C1 segment of cervical spinal cord (tissue), 14 donors: ENCODE data around the gene OST4.
A peak's percentile ranks its signal among the peaks of the same experiment; 100 is the strongest.

ENCODE experiments used
- DNase-seq, 14 donors: peaks; one replicate each; lab custom pipeline; 2025; lab: John Stamatoyannopoulos, UW

OST4 gene

GRCh38 chr2:27093430-27094352, 22.2 kb upstream of the OST4 start:
- no peak for DNase-seq

GRCh38 chr2:27092696-27093429, 21.4 kb upstream of the OST4 start:
- DNase-seq = peak in 1 of 14 donors; percentile 8

GRCh38 chr2:27091746-27092695, 20.6 kb upstream of the OST4 start:
- DNase-seq = no peak

DNA sequence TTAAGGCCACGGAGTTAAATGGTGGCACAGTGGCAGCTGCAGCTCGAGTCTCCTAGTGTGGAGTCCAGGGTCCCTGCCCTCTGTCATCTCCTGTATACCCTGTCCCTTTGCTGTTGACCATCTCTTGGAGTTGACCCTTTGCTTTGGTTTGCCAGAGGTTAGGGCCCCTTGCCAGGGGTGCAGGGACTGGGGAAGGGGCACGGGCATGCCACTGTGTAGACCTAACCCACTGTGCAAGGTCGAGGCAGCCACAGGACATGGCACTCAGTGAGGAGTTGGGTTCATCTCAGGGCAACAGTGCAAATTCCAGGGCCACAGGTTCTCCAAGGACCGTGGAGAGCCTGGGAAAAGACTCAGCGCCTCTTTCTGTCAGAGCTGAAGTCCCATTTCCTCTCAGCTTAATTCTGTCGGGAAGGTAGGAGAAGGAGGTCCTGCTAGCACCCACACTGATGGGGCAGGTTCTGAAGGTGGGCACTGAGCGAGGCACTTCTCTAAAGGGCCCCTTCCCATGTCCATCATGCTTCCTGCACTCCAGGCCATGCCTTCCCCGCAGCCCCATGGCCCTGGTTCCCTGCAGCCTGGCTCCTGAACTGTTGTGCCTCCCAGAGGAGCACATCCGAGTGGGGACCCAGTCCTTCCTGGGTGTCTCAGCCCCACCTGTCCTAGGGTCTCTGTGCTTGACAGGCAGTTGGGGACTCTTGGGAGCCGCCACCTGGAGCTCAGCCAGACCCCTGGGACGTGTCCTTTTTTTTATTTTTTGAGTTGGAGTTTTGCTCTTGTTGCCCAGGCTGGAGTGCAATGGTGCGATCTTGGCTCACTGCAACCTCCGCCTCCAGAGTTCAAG, 17.9 kb upstream of the OST4 start:
- DNase-seq = no peak

DNA sequence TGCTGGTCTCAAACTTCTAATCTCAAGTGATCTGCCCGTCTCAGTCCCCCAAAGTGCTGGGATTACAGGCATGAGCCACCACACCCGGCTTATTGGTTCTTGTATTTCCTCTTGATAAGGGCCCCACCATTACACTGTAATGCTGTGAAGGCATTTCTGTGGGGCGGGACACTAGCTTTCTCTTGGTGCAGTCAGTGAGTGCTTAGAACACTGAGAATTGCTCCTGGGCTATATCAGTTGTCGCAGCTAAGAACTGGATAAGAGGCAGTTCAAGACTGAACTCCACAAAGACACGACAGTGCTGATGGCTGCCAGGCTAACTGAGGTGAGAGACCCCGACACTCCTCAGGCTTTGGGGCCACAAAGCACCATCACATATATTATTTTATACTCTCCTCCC, 17.2 kb upstream of the OST4 start:
- DNase-seq = no peak

DNA sequence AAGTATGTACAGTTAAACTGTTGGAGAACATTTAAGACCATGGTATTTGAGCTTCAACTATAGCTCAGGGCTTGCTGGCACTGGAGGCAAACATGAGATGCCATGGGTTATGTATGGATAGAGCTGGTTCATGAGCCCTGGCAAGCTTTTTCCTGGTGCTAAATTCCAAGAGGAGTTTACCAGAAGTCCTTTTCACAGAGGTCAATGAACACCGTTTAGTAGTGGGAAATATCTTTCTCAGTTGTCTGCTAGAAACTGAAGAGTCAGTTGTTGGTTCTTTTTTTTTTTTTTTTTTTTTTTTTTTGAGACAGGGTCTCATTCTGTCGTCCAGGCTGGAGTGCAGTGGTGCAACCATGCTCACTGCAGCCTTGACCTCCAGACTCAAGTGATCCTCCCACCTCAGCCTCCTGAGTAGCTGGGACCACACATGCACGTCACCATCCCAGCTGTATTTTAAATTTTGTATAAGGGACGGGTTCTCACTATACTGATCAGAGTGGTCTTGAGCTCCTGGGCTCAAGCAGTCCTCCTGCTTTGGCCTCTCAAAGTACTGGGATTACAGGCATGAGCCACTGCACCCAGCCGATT, 16.5 kb upstream of the OST4 start:
- no peak for DNase-seq

DNA sequence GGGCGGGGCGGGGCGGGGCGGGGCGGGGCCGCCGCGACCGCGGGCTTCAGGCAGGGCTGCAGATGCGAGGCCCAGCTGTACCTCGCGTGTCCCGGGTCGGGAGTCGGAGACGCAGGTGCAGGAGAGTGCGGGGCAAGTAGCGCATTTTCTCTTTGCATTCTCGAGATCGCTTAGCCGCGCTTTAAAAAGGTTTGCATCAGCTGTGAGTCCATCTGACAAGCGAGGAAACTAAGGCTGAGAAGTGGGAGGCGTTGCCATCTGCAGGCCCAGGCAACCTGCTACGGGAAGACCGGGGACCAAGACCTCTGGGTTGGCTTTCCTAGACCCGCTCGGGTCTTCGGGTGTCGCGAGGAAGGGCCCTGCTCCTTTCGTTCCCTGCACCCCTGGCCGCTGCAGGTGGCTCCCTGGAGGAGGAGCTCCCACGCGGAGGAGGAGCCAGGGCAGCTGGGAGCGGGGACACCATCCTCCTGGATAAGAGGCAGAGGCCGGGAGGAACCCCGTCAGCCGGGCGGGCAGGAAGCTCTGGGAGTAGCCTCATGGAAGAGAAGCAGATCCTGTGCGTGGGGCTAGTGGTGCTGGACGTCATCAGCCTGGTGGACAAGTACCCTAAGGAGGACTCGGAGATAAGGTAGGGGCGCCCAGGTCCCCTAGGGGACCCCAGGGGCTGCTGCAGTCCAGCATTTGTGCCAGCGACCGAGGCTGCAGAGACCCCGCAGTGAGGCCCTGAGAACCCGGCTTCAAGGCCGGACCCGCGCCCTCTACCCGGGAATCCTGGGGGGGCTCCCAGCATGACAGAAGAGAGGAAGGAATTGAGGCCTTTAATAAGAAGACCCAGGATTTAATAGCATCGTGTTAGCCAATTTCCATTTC, 15.5 kb upstream of the OST4 start, which contains the start of gene KHK:
Gene KHK (plus strand): TSS at position 49 of the 870 bp plus-strand sequence. CDS start 488 bp downstream, at position 537.
- DNase-seq = peak in 5 of 14 donors; percentile 31 to 72 (median 55)

- DNase-seq = peak; percentile 75 to 97 (median 90)
Observed at GRCh38 chr2:27086090-27086723, 14.8 kb upstream of the OST4 start.

DNA sequence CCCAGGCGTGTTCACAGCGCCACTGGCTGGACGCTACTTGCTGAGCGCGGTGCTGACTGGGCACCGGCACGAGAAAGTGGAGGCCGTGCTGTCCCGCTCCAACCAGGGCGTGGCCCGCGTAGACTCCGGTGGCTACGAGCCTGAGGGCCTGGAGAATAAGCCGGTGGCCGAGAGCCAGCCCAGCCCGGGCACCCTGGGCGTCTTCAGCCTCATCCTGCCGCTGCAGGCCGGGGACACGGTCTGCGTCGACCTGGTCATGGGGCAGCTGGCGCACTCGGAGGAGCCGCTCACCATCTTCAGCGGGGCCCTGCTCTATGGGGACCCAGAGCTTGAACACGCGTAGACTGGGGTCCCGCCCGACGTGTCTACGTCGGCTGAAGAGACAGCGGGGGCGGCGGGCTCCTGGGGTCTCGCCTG, 14.2 kb upstream of the OST4 start:
- peak in 13 of 14 donors; percentile 42 to 81 (median 62) for DNase-seq

GRCh38 chr2:27085062-27085672, 13.7 kb upstream of the OST4 start:
- no peak for DNase-seq

- no peak for DNase-seq
Observed at GRCh38 chr2:27084297-27085061, 13.0 kb upstream of the OST4 start.

- no peak for DNase-seq
Observed at GRCh38 chr2:27083410-27084296, 12.2 kb upstream of the OST4 start.

DNA sequence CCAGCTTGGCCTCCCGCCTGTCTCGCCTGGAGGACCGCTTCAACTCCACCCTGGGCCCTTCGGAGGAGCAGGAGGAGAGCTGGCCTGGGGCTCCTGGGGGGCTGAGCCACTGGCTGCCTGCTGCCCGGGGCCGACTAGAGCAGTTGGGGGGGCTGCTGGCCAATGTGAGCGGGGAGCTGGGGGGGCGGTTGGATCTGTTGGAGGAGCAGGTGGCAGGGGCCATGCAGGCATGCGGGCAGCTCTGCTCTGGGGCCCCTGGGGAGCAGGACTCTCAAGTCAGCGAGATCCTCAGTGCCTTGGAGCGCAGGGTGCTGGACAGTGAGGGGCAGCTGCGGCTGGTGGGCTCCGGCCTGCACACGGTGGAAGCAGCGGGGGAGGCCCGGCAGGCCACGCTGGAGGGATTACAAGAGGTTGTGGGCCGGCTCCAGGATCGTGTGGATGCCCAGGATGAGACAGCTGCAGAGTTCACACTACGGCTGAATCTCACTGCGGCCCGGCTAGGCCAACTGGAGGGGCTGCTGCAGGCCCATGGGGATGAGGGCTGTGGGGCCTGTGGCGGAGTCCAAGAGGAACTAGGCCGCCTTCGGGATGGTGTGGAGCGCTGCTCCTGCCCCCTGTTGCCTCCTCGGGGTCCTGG, 11.4 kb upstream of the OST4 start:
- no peak for DNase-seq

DNA sequence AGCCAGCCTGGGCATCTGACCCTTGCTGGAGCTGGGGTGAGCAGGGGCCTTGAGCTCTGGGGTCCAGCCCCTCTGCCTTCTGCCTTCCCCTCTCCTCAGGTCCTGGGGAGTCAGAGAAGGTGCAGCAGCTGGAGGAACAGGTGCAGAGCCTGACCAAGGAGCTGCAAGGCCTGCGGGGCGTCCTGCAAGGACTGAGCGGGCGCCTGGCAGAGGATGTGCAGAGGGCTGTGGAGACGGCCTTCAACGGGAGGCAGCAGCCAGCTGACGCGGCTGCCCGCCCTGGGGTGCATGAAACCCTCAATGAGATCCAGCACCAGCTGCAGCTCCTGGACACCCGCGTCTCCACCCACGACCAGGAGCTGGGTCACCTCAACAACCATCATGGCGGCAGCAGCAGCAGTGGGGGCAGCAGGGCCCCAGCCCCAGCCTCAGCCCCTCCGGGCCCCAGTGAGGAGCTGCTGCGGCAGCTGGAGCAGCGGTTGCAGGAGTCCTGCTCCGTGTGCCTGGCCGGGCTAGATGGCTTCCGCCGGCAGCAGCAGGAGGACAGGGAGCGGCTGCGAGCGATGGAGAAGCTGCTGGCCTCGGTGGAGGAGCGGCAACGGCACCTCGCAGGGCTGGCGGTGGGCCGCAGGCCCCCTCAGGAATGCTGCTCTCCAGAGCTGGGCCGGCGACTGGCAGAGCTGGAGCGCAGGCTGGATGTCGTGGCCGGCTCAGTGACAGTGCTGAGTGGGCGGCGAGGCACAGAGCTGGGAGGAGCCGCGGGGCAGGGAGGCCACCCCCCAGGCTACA, 10.7 kb upstream of the OST4 start:
- DNase-seq = peak in 1 of 14 donors; percentile 56

DNA sequence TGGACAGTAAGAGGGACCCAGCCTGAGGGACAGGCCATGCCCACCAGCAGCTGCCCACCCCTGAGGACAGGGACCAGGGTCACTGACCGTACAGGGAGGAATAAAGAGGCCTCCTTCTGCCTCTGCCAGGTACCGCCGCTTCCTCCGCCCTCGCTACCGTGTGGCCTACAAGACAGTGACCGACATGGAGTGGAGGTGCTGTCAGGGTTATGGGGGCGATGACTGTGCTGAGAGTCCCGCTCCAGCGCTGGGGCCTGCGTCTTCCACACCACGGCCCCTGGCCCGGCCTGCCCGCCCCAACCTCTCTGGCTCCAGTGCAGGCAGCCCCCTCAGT, 9.1 kb upstream of the OST4 start:
- no peak for DNase-seq
